Neuronal stem cell (in vitro differentiated cells): ENCODE measurements around the gene NELL1.

Source experiments
- DNase-seq: peaks from one replicate; pipeline ENCODE4 v3.0.0-alpha.2; 2013; ENCODE audit warnings: low spot score
- H2AFZ ChIP-seq: one replicate; pipeline ENCODE4 v1.6.1; 2013; ENCODE audit warnings: mild to moderate bottlenecking, low read length, inconsistent platforms
- H2AK5ac ChIP-seq: 2 replicates; pipeline ENCODE4 v1.6.1; 2013; ENCODE audit warnings: low read depth, mild to moderate bottlenecking, inconsistent platforms, low read length, moderate library complexity, mixed read lengths
- H2BK120ac ChIP-seq: 2 replicates; pipeline ENCODE4 v1.6.1; 2013; ENCODE audit warnings: low read depth, mild to moderate bottlenecking, inconsistent platforms, low read length, moderate library complexity, mixed read lengths
- H2BK12ac ChIP-seq: one replicate; pipeline ENCODE4 v1.6.1; 2013; ENCODE audit warnings: low read length, inconsistent platforms
- H2BK15ac ChIP-seq: 2 replicates; pipeline ENCODE4 v1.6.1; 2013; ENCODE audit warnings: mild to moderate bottlenecking, low read length, inconsistent platforms, mixed read lengths
- H2BK5ac ChIP-seq: one replicate; pipeline ENCODE4 v1.6.1; 2013; ENCODE audit warnings: inconsistent platforms, mild to moderate bottlenecking, low read length, moderate library complexity
- H3K14ac ChIP-seq: one replicate; pipeline ENCODE4 v1.6.1; 2013; ENCODE audit warnings: low read length, inconsistent platforms
- H3K18ac ChIP-seq: 2 replicates; pipeline ENCODE4 v1.6.1; 2013; ENCODE audit warnings: low read length, inconsistent platforms
- H3K23ac ChIP-seq: 2 replicates; pipeline ENCODE4 v1.6.1; 2013; ENCODE audit warnings: low read depth, mild to moderate bottlenecking, mixed read lengths, low read length, inconsistent platforms; ENCODE audit not compliant: poor library complexity
- H3K27ac ChIP-seq: replicated peaks from 3 replicates; pipeline ENCODE4 v1.5.1; 2013; ENCODE audit warnings: low read length, inconsistent platforms
- H3K27me3 ChIP-seq, 3 experiments: 2 replicates each; pipeline ENCODE4 v1.6.1; 2013; ENCODE audit warnings: low read length in 3 of 3, mild to moderate bottlenecking in 2 of 3, inconsistent platforms in 1 of 3, low read depth in 1 of 3, mixed read lengths in 1 of 3, moderate library complexity in 1 of 3; ENCODE audit not compliant: control insufficient read depth in 3 of 3, insufficient read depth in 3 of 3
- H3K36me3 ChIP-seq, 2 donors: replicated peaks in 1 of 2; 2 replicates each; pipeline ENCODE4 v1.6.1; 2013; ENCODE audit warnings: low read length in 2 of 2; ENCODE audit not compliant: control insufficient read depth in 2 of 2, insufficient read depth in 2 of 2
- H3K4ac ChIP-seq: 2 replicates; pipeline ENCODE4 v1.6.1; 2013; ENCODE audit warnings: inconsistent platforms, mild to moderate bottlenecking, low read length, moderate library complexity
- H3K4me1 ChIP-seq, 2 donors: 1 replicate in 1 of 2; 2 replicates in 1 of 2; pipeline ENCODE4 v1.6.1; 2013; ENCODE audit warnings: low read length in 2 of 2, low read depth in 1 of 2; ENCODE audit not compliant: control insufficient read depth in 2 of 2, insufficient read depth in 1 of 2
- H3K4me2 ChIP-seq: one replicate; pipeline ENCODE4 v1.6.1; 2013; ENCODE audit warnings: mild to moderate bottlenecking, low read length, inconsistent platforms; ENCODE audit not compliant: insufficient read depth, poor library complexity, severe bottlenecking
- H3K4me3 ChIP-seq, 2 donors: 2 replicates each; pipeline ENCODE4 v1.5.1; 2013; ENCODE audit warnings: low read length in 2 of 2, mild to moderate bottlenecking in 2 of 2, inconsistent platforms in 1 of 2, moderate library complexity in 1 of 2
- H3K79me1 ChIP-seq: one replicate; pipeline ENCODE4 v1.6.1; 2013; ENCODE audit warnings: low read depth, mild to moderate bottlenecking, inconsistent platforms, low read length, moderate library complexity
- H3K9ac ChIP-seq: one replicate; pipeline ENCODE4 v1.6.1; 2013; ENCODE audit warnings: mild to moderate bottlenecking, low read depth, low read length, inconsistent platforms; ENCODE audit not compliant: poor library complexity
- H3K9me3 ChIP-seq, 2 donors: replicated peaks in 1 of 2; 2 replicates each; pipeline versions ENCODE3 to v1.6.1; 2013; ENCODE audit warnings: low read length in 2 of 2, mild to moderate bottlenecking in 2 of 2, inconsistent platforms in 1 of 2, low read depth in 1 of 2, mixed read lengths in 1 of 2, moderate library complexity in 1 of 2; ENCODE audit not compliant: control insufficient read depth in 2 of 2, insufficient read depth in 1 of 2
- H4K8ac ChIP-seq: one replicate; pipeline ENCODE4 v1.6.1; 2013; ENCODE audit warnings: low read depth, mild to moderate bottlenecking, inconsistent platforms, low read length, moderate library complexity
- H4K91ac ChIP-seq: one replicate; pipeline ENCODE4 v1.6.1; 2013; ENCODE audit warnings: low read length, low read depth, mild to moderate bottlenecking, inconsistent platforms; ENCODE audit not compliant: poor library complexity
- WGBS, 2 donors: extraction: QIAGEN DNeasy Blood & Tissue Kit; methylation state at CpG; one replicate each; pipeline ENCODE4 v1.1.7; 2013; ENCODE audit warnings: missing lambda C conversion rate in 2 of 2, mixed read lengths in 1 of 2; ENCODE audit not compliant: insufficient read length in 2 of 2, insufficient replicate concordance in 1 of 2; ENCODE audit errors: extremely low coverage in 2 of 2; 5-methylcytosine and 5-hydroxymethylcytosine counted together

The NELL1 gene

GRCh38 chr11:20632169-20632532 is 37.2 kb upstream of the NELL1 start:
- no peaks in the 10 kb centered on the region for H3K9me3 ChIP-seq
- H3K9ac ChIP-seq: no peak overlapping the region
- no peak overlapping the region for H3K14ac ChIP-seq
- no peak overlapping the region for H2BK120ac ChIP-seq
- H4K8ac ChIP-seq: no peak overlapping the region
- no peak overlapping the region for H2AFZ ChIP-seq
- no CpG with 5 or more reads among the region's 1 CpG for WGBS, 2 donors
- no peak overlapping the region for H2BK15ac ChIP-seq
- H3K18ac ChIP-seq: no peak overlapping the region
- no peak overlapping the region for H3K4me3 ChIP-seq
- no peak overlapping the region for H3K4ac ChIP-seq
- H3K27me3 ChIP-seq: peaks cover 0 to 8% (median 0%) of the 10 kb centered on the region in 3 experiments
- H2AK5ac ChIP-seq: no peak overlapping the region
- no peak overlapping the region for H3K23ac ChIP-seq
- DNase-seq: no peak
- no peak overlapping the region for H3K27ac ChIP-seq
- no peaks in the 10 kb centered on the region for H3K36me3 ChIP-seq
- H3K4me1 ChIP-seq: no peaks in the 10 kb centered on the region
- no peaks in the 10 kb centered on the region for H3K79me1 ChIP-seq
- H3K4me2 ChIP-seq: no peak overlapping the region
- H2BK5ac ChIP-seq: no peak overlapping the region
- no peak overlapping the region for H2BK12ac ChIP-seq
- no peak overlapping the region for H4K91ac ChIP-seq

GRCh38 chr11:20634044-20634443 is 35.3 kb upstream of the NELL1 start:
- no peaks in the 10 kb centered on the region for H3K36me3 ChIP-seq
- H3K4me2 ChIP-seq: no peak overlapping the region
- no peaks in the 10 kb centered on the region for H3K4me1 ChIP-seq
- DNase-seq: no peak
- H3K9ac ChIP-seq: no peak overlapping the region
- H2BK15ac ChIP-seq: no peak overlapping the region
- H2BK120ac ChIP-seq: no peak overlapping the region
- H4K91ac ChIP-seq: no peak overlapping the region
- no peak overlapping the region for H3K18ac ChIP-seq
- H3K9me3 ChIP-seq: no peaks in the 10 kb centered on the region
- H3K4me3 ChIP-seq: no peak overlapping the region
- peaks cover 0 to 5% (median 0%) of the 10 kb centered on the region in 3 experiments for H3K27me3 ChIP-seq
- no peak overlapping the region for H2AK5ac ChIP-seq
- no CpG with 5 or more reads among the region's 5 CpGs for WGBS, 2 donors
- H2AFZ ChIP-seq: no peak overlapping the region
- H2BK12ac ChIP-seq: no peak overlapping the region
- no peaks in the 10 kb centered on the region for H3K79me1 ChIP-seq
- no peak overlapping the region for H3K14ac ChIP-seq
- no peak overlapping the region for H4K8ac ChIP-seq
- no peak overlapping the region for H3K23ac ChIP-seq
- H3K27ac ChIP-seq: no peak overlapping the region
- no peak overlapping the region for H2BK5ac ChIP-seq
- no peak overlapping the region for H3K4ac ChIP-seq

GRCh38 chr11:20634781-20635180 is 34.6 kb upstream of the NELL1 start:
- H3K4me1 ChIP-seq: no peaks in the 10 kb centered on the region
- no peak overlapping the region for H2BK15ac ChIP-seq
- no peak overlapping the region for H2BK5ac ChIP-seq
- H2AK5ac ChIP-seq: no peak overlapping the region
- no peak overlapping the region for H3K4me2 ChIP-seq
- H3K23ac ChIP-seq: no peak overlapping the region
- H3K36me3 ChIP-seq: no peaks in the 10 kb centered on the region
- no peak overlapping the region for H3K9ac ChIP-seq
- DNase-seq: no peak
- no peak overlapping the region for H3K14ac ChIP-seq
- no peak overlapping the region for H2AFZ ChIP-seq
- H3K79me1 ChIP-seq: no peaks in the 10 kb centered on the region
- H3K9me3 ChIP-seq: no peaks in the 10 kb centered on the region
- H3K27me3 ChIP-seq: peaks cover 0 to 6% (median 0%) of the 10 kb centered on the region in 3 experiments
- no peak overlapping the region for H3K18ac ChIP-seq
- H3K4ac ChIP-seq: no peak overlapping the region
- H4K91ac ChIP-seq: no peak overlapping the region
- H2BK12ac ChIP-seq: no peak overlapping the region
- whole genome bisulfite sequencing, 2 donors: no CpG with 5 or more reads among the region's 7 CpGs
- H3K4me3 ChIP-seq: no peak overlapping the region
- no peak overlapping the region for H3K27ac ChIP-seq
- H4K8ac ChIP-seq: no peak overlapping the region
- no peak overlapping the region for H2BK120ac ChIP-seq

GRCh38 chr11:20638074-20638473 is 31.3 kb upstream of the NELL1 start:
- Histone ChIP-seq H4K91ac (no peak overlapping the region), H3K4me1 (no peaks in the 10 kb centered on the region), H3K14ac (no peak overlapping the region), H2BK12ac (no peak overlapping the region), H3K4ac (no peak overlapping the region), H3K23ac (no peak overlapping the region), H3K27me3 (peaks cover 0 to 6% (median 0%) of the 10 kb centered on the region in 3 experiments), H3K79me1 (no peaks in the 10 kb centered on the region), H3K4me3 (no peak overlapping the region), H2BK5ac (no peak overlapping the region), H3K9ac (no peak overlapping the region), H3K4me2 (no peak overlapping the region), H2BK15ac (no peak overlapping the region), H2AK5ac (no peak overlapping the region), H2BK120ac (no peak overlapping the region), H3K27ac (no peak overlapping the region), H4K8ac (no peak overlapping the region), H3K36me3 (no peaks in the 10 kb centered on the region), H2AFZ (no peak overlapping the region), H3K9me3 (no peaks in the 10 kb centered on the region), H3K18ac (no peak overlapping the region)
- DNase-seq: no peak
- no CpG with 5 or more reads among the region's 7 CpGs for WGBS, 2 donors
